ENCODE measurements around the gene FOXF2. TPM values are rescaled to one million over a fixed set of nuclear protein-coding genes. Genes with fewer than 3 reads are reported as not detected.
A peak's percentile ranks its signal among the peaks of the same experiment; 100 is the strongest.

The FOXF2 gene
- polyA plus RNA-seq, 1 donor from 2014 or later, result not detected

GRCh38 chr6:1392813-1393640, 3.7 kb downstream of the FOXF2 start:
- H3K4me3 Mint-ChIP-seq, result peak overlapping the region in 2 of 4 donors; percentile 32 to 34
- H3K27ac Mint-ChIP-seq, result peak overlapping the region in 1 of 3 donors; percentile 56

GRCh38 chr6:1393641-1394283, 4.4 kb downstream of the FOXF2 start:
- Mint-ChIP-seq H3K9me3 (no peaks in the 10 kb centered on the region), H3K27me3 (peaks cover 43% of the 10 kb centered on the region), H3K4me1 (peaks cover 8 to 17% (median 9%) of the 10 kb centered on the region in 3 donors), H3K27ac (peak overlapping the region in 2 of 3 donors; percentile 56 to 73), H3K4me3 (peak overlapping the region in 2 of 4 donors; percentile 20 to 34), H3K36me3 (peaks cover under 1% of the 10 kb centered on the region)

More at GRCh38 chr6:1392813-1393640, 3.7 kb downstream of the FOXF2 start:
- H3K27me3 Mint-ChIP-seq, result peaks cover 48% of the 10 kb centered on the region
- H3K9me3 Mint-ChIP-seq, result no peaks in the 10 kb centered on the region
- H3K4me1 Mint-ChIP-seq, result peaks cover 11 to 23% (median 14%) of the 10 kb centered on the region in 3 donors
- peaks cover 1% of the 10 kb centered on the region for H3K36me3 Mint-ChIP-seq

- Mint-ChIP-seq H3K27ac (peak overlapping the region in 1 of 3 donors; percentile 73), H3K27me3 (peaks cover 43% of the 10 kb centered on the region), H3K36me3 (no peaks in the 10 kb centered on the region), H3K4me3 (peak overlapping the region in 2 of 4 donors; percentile 5 to 20), H3K9me3 (no peaks in the 10 kb centered on the region), H3K4me1 (peaks cover 5 to 15% (median 6%) of the 10 kb centered on the region in 3 donors)
These were observed 5.4 kb downstream of the FOXF2 start for GRCh38 chr6:1394514-1395463.

GRCh38 chr6:1395506-1395905, 6.1 kb downstream of the FOXF2 start:
- H3K4me3 Mint-ChIP-seq, result no peak overlapping the region
- H3K4me1 Mint-ChIP-seq, result peaks cover 3 to 15% (median 6%) of the 10 kb centered on the region in 3 donors
- H3K27ac Mint-ChIP-seq, result peak overlapping the region in 1 of 3 donors; percentile 53
- H3K9me3 Mint-ChIP-seq, result no peaks in the 10 kb centered on the region
- peaks cover 44% of the 10 kb centered on the region for H3K27me3 Mint-ChIP-seq
- no peaks in the 10 kb centered on the region for H3K36me3 Mint-ChIP-seq

- Mint-ChIP-seq H3K9me3 (no peaks in the 10 kb centered on the region), H3K4me3 (peak overlapping the region in 3 of 4 donors; percentile 48 to 81 (median 61)), H3K27ac (peak overlapping the region; percentile 18 to 96 (median 91)), H3K36me3 (no peaks in the 10 kb centered on the region), H3K27me3 (peaks cover 43% of the 10 kb centered on the region), H3K4me1 (peaks cover 3 to 15% (median 5%) of the 10 kb centered on the region in 3 donors)
These were observed 6.8 kb downstream of the FOXF2 start for GRCh38 chr6:1395941-1396908.

GRCh38 chr6:1396952-1397868, 7.8 kb downstream of the FOXF2 start:
- H3K4me1 Mint-ChIP-seq, result peaks cover 3 to 15% (median 5%) of the 10 kb centered on the region in 3 donors
- peak overlapping the region in 2 of 4 donors; percentile 48 to 81 for H3K4me3 Mint-ChIP-seq
- H3K27me3 Mint-ChIP-seq, result peaks cover 34% of the 10 kb centered on the region
- H3K9me3 Mint-ChIP-seq, result no peaks in the 10 kb centered on the region
- no peaks in the 10 kb centered on the region for H3K36me3 Mint-ChIP-seq
- H3K27ac Mint-ChIP-seq, result peak overlapping the region; percentile 18 to 96 (median 91)

- Mint-ChIP-seq H3K4me3 (peak overlapping the region in 1 of 4 donors; percentile 19), H3K27me3 (peaks cover 32% of the 10 kb centered on the region), H3K36me3 (no peaks in the 10 kb centered on the region), H3K27ac (no peak overlapping the region), H3K4me1 (peaks cover 3 to 15% (median 5%) of the 10 kb centered on the region in 3 donors), H3K9me3 (no peaks in the 10 kb centered on the region)
These were observed 9.9 kb downstream of the FOXF2 start for GRCh38 chr6:1399085-1399780.

- Mint-ChIP-seq H3K4me1 (peaks cover 3 to 15% (median 5%) of the 10 kb centered on the region in 3 donors), H3K27me3 (peaks cover 32% of the 10 kb centered on the region), H3K36me3 (no peaks in the 10 kb centered on the region), H3K4me3 (no peak overlapping the region), H3K27ac (peak overlapping the region in 1 of 3 donors; percentile 28), H3K9me3 (no peaks in the 10 kb centered on the region)
These were observed 10.9 kb downstream of the FOXF2 start for GRCh38 chr6:1400126-1400850.

GRCh38 chr6:1402369-1402768, 13.0 kb downstream of the FOXF2 start:
- no peaks in the 10 kb centered on the region for H3K36me3 Mint-ChIP-seq
- peaks cover 14% of the 10 kb centered on the region for H3K27me3 Mint-ChIP-seq
- H3K27ac Mint-ChIP-seq, result no peak overlapping the region
- H3K9me3 Mint-ChIP-seq, result no peaks in the 10 kb centered on the region
- H3K4me3 Mint-ChIP-seq, result no peak overlapping the region
- peaks cover 0 to 4% (median 0%) of the 10 kb centered on the region in 3 donors for H3K4me1 Mint-ChIP-seq

- peaks cover 11% of the 10 kb centered on the region for H3K27me3 Mint-ChIP-seq
- H3K4me1 Mint-ChIP-seq, result no peaks in the 10 kb centered on the region
- H3K9me3 Mint-ChIP-seq, result no peaks in the 10 kb centered on the region
- no peak overlapping the region for H3K4me3 Mint-ChIP-seq
- no peak overlapping the region for H3K27ac Mint-ChIP-seq
- H3K36me3 Mint-ChIP-seq, result no peaks in the 10 kb centered on the region
These were observed 13.5 kb downstream of the FOXF2 start for GRCh38 chr6:1402868-1403267.

GRCh38 chr6:1403851-1404712, 14.7 kb downstream of the FOXF2 start:
- H3K36me3 Mint-ChIP-seq, result no peaks in the 10 kb centered on the region
- no peaks in the 10 kb centered on the region for H3K4me1 Mint-ChIP-seq
- no peak overlapping the region for H3K27ac Mint-ChIP-seq

More at GRCh38 chr6:1403851-1404712, 14.7 kb downstream of the FOXF2 start:
- Mint-ChIP-seq H3K27me3 (peaks cover 9% of the 10 kb centered on the region), H3K4me3 (no peak overlapping the region), H3K9me3 (peaks cover 0 to 2% (median 0%) of the 10 kb centered on the region in 3 donors)
